Measurements from ENCODE around the gene NOS2.

NOS2 gene

GRCh38 chr17:27808628-27809027 is 8.3 kb upstream of the NOS2 start:
- H3K27ac ChIP-seq: peak overlapping the region; percentile 49
- peak overlapping the region; percentile 93 for H3K4me2 ChIP-seq
- H3K27me3 ChIP-seq (ENCODE audit: insufficient read depth, low read depth): no peaks in the 10 kb centered on the region
- H4K20me1 ChIP-seq (ENCODE audit: insufficient read depth): no peaks in the 10 kb centered on the region
- H3K4me1 ChIP-seq (ENCODE audit: low read depth, poor library complexity, severe bottlenecking): peaks cover 47% of the 10 kb centered on the region
- H3K79me2 ChIP-seq (ENCODE audit: insufficient read depth, low read depth): no peaks in the 10 kb centered on the region
- no peak overlapping the region for H3K4me3 ChIP-seq (IDR thresholded peaks at IDR 0.05; ENCODE audit: insufficient read depth, low read depth, low read length)
- H2AFZ ChIP-seq (ENCODE audit: low read depth): peak overlapping the region; percentile 67
- H3K36me3 ChIP-seq (ENCODE audit: insufficient read depth): no peaks in the 10 kb centered on the region
- no peak for TF ChIP-seq CTCF (conservative IDR thresholded peaks at IDR 0.05; ENCODE audit: low read depth, low read length)
- H3K9ac ChIP-seq: peak overlapping the region; percentile 9; the same call in 1 of the 2 replicates

GRCh38 chr17:27807567-27808470 is 7.5 kb upstream of the NOS2 start:
- H3K36me3 ChIP-seq (ENCODE audit: insufficient read depth): no peaks in the 10 kb centered on the region
- no peaks in the 10 kb centered on the region for H4K20me1 ChIP-seq (ENCODE audit: insufficient read depth)
- peak overlapping the region; percentile 67 for H2AFZ ChIP-seq (ENCODE audit: low read depth)
- no peak for TF ChIP-seq CTCF (conservative IDR thresholded peaks at IDR 0.05; ENCODE audit: low read depth, low read length)
- peak overlapping the region; percentile 9; the same call in 1 of the 2 replicates for H3K9ac ChIP-seq
- H3K4me1 ChIP-seq (ENCODE audit: low read depth, poor library complexity, severe bottlenecking): peaks cover 47% of the 10 kb centered on the region
- H3K79me2 ChIP-seq (ENCODE audit: insufficient read depth, low read depth): no peaks in the 10 kb centered on the region
- peak overlapping the region; percentile 49 for H3K27ac ChIP-seq
- no peaks in the 10 kb centered on the region for H3K27me3 ChIP-seq (ENCODE audit: insufficient read depth, low read depth)
- H3K4me3 ChIP-seq (IDR thresholded peaks at IDR 0.05; ENCODE audit: insufficient read depth, low read depth, low read length): no peak overlapping the region
- peak overlapping the region; percentile 93 for H3K4me2 ChIP-seq

- no peak overlapping the region for H3K4me3 ChIP-seq (IDR thresholded peaks at IDR 0.05; ENCODE audit: insufficient read depth, low read depth, low read length)
- no peaks in the 10 kb centered on the region for H4K20me1 ChIP-seq (ENCODE audit: insufficient read depth)
- peak overlapping the region; percentile 55 for H3K27ac ChIP-seq
- H3K4me1 ChIP-seq (ENCODE audit: low read depth, poor library complexity, severe bottlenecking): peaks cover 42% of the 10 kb centered on the region
- H3K9ac ChIP-seq: peak overlapping the region; percentile 64
- H3K27me3 ChIP-seq (ENCODE audit: insufficient read depth, low read depth): no peaks in the 10 kb centered on the region
- TF ChIP-seq CTCF (conservative IDR thresholded peaks at IDR 0.05; ENCODE audit: low read depth, low read length): peak; percentile 91
- peak overlapping the region; percentile 86 for H2AFZ ChIP-seq (ENCODE audit: low read depth)
- peak overlapping the region; percentile 67 for H3K4me2 ChIP-seq
- no peaks in the 10 kb centered on the region for H3K79me2 ChIP-seq (ENCODE audit: insufficient read depth, low read depth)
- no peaks in the 10 kb centered on the region for H3K36me3 ChIP-seq (ENCODE audit: insufficient read depth)
Measured at GRCh38 chr17:27805520-27806146, 5.3 kb upstream of the NOS2 start.

- no peaks in the 10 kb centered on the region for H3K79me2 ChIP-seq (ENCODE audit: insufficient read depth, low read depth)
- no peaks in the 10 kb centered on the region for H3K36me3 ChIP-seq (ENCODE audit: insufficient read depth)
- no peak for TF ChIP-seq CTCF (conservative IDR thresholded peaks at IDR 0.05; ENCODE audit: low read depth, low read length)
- H3K9ac ChIP-seq: no peak overlapping the region
- no peak overlapping the region for H3K27ac ChIP-seq
- no peak overlapping the region for H3K4me3 ChIP-seq (IDR thresholded peaks at IDR 0.05; ENCODE audit: insufficient read depth, low read depth, low read length)
- no peak overlapping the region for H2AFZ ChIP-seq (ENCODE audit: low read depth)
- peaks cover 27% of the 10 kb centered on the region for H3K4me1 ChIP-seq (ENCODE audit: low read depth, poor library complexity, severe bottlenecking)
- H3K27me3 ChIP-seq (ENCODE audit: insufficient read depth, low read depth): no peaks in the 10 kb centered on the region
- no peak overlapping the region for H3K4me2 ChIP-seq
- H4K20me1 ChIP-seq (ENCODE audit: insufficient read depth): no peaks in the 10 kb centered on the region
Measured at GRCh38 chr17:27804113-27804512, 3.8 kb upstream of the NOS2 start.
